ENCODE measurements around the gene FAM185A. TPM values are rescaled to one million over a fixed set of nuclear protein-coding genes. Genes with fewer than 3 reads are reported as not detected.

FAM185A gene
- total and polyA plus RNA-seq, 8 donors, result 5.3 to 35.0 (median 10.3) TPM

DNA sequence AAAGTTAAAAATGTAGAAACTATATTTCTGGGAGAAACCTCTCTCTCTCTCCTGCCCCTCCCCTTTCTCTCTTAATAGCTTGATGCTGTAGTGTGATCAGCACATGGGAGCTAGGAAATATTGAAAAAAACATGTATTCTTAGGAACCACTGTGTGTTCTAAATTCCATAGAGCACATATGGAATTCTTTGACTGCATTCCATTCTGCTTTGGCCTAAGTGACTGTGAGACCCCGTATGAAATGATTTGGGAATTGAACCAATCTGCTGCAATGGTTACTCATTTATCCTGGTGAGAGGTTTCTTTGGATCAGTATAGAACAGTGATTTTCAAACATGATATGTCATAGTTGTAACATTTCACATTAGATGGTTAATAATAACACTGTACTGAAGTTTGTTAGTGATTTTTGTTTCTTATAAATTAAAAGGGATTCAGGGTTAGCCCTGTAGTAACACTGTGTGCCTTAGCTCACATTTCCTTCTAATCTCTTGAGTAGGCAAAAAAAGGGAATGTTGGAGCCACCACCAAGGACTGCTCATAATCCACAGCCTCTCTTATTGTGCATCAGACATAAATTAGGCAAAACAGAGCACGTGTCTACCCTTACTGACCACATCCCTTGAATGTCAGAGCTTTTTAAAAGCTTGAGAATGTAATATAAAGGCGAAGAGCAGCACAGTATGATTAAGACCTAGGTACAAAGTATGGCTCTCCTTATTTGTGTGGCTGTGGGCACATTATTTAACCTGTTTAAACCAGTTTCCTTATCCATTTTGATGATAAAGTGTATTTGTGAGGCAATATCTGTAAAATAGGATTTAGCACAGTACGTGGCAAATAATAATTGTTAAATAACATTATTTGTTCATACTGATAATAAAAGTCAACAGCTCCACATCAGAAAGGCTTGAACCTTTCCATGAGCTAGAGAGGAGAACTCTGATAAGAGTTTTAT, 69.1 kb downstream of the FAM185A start:
- TF ChIP-seq, protein P1, sequence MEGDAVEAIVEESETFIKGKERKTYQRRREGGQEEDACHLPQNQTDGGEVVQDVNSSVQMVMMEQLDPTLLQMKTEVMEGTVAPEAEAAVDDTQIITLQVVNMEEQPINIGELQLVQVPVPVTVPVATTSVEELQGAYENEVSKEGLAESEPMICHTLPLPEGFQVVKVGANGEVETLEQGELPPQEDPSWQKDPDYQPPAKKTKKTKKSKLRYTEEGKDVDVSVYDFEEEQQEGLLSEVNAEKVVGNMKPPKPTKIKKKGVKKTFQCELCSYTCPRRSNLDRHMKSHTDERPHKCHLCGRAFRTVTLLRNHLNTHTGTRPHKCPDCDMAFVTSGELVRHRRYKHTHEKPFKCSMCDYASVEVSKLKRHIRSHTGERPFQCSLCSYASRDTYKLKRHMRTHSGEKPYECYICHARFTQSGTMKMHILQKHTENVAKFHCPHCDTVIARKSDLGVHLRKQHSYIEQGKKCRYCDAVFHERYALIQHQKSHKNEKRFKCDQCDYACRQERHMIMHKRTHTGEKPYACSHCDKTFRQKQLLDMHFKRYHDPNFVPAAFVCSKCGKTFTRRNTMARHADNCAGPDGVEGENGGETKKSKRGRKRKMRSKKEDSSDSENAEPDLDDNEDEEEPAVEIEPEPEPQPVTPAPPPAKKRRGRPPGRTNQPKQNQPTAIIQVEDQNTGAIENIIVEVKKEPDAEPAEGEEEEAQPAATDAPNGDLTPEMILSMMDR (IDR thresholded peaks at IDR 0.05), result no peak
- peak in 1 of 3 donors; percentile 64 for TF ChIP-seq POLR2AphosphoS5 (IDR thresholded peaks at IDR 0.05)
- TF ChIP-seq POLR2A (IDR thresholded peaks at IDR 0.05), result no peak
- no peak for TF ChIP-seq EP300 (IDR thresholded peaks at IDR 0.05)
- H3K27ac ChIP-seq, result peak overlapping the region; percentile 57 to 77 (median 65)
- DNase-seq, result peak in 1 of 2 donors; percentile 51
- H3K4me1 ChIP-seq, result peaks cover 3 to 53% (median 36%) of the 10 kb centered on the region in 4 donors
- WGBS, 5 donors, result 27 to 59% (median 35%) methylated on average over 4 of the region's 4 CpGs
- H3K9me3 ChIP-seq, result no peaks in the 10 kb centered on the region
- no peaks in the 10 kb centered on the region for H3K27me3 ChIP-seq
- intact Hi-C loops (cut with DNase I; ENCODE audit: low total_unique reads), result no loop called here
- no peak overlapping the region for H3K4me3 ChIP-seq
- peaks cover 0 to 16% (median 8%) of the 10 kb centered on the region in 4 donors for H3K36me3 ChIP-seq

DNA sequence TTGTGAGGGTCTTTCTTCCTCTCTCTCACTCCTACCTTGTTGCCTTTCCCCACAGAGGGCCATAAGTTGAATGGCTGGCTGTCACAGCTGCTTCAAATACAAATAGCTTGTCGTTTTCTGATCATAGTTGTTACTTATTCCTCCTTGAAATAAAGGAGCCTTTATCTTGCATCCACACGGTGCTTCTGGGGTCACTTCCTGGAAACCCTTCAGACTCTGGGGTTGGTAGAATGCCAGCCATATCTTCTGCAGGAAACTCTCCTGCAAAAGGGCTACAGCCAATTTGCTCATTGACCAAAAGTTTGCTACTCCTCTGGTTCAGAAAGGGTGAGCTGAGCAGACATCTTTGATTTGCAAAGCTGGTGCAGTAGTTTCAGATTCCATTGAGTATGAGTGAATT, 70.4 kb downstream of the FAM185A start:
- peak overlapping the region; percentile 30 to 88 (median 65) for H3K27ac ChIP-seq
- H3K36me3 ChIP-seq, result peaks cover 0 to 16% (median 8%) of the 10 kb centered on the region in 4 donors
- H3K9me3 ChIP-seq, result no peaks in the 10 kb centered on the region
- no peak overlapping the region for H3K4me3 ChIP-seq
- WGBS, 5 donors, result 16 to 36% (median 21%) methylated on average over 2 of the region's 2 CpGs
- H3K27me3 ChIP-seq, result no peaks in the 10 kb centered on the region
- no peak for DNase-seq
- intact Hi-C loops (cut with DNase I; ENCODE audit: low total_unique reads), result no loop called here
- peaks cover 3 to 45% (median 25%) of the 10 kb centered on the region in 4 donors for H3K4me1 ChIP-seq
- peak in 1 of 3 donors; percentile 16 for TF ChIP-seq POLR2AphosphoS5 (IDR thresholded peaks at IDR 0.05)
- TF ChIP-seq, protein P1 (IDR thresholded peaks at IDR 0.05), result no peak

DNA sequence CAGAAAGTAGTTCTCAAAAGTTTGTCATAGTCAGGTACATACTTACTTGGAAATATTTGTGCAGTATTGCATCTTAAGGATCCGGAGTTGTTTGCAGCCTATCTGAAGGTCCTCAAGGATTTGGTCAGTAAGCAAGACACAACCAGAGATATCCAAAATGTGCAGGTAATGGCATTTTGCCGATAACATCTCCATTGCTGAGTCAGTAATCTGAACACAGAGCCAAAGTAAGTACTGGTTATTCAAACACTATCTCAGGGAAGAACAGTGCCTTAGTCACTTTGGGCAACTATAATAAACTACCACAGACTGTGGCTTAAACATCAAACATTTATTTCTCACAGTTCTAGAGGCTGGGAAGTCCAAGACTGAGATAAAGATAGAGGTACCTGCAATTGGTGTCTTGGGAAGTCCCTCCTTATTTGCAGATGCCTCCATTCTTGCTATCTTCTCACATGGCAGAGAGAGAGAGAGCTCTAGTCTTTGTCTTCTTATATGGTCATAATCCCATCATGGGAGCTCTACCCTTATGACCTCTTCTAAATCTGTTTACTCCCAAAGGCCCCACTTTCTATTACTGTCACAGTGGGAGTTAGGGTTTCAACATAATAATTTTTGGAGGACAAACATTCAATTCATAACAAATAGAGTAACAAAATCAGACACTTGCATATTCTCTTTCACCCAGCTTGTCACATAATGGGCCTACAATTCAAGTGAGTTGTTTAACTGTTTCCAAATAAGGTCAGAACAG, 73.4 kb downstream of the FAM185A start:
- H3K4me3 ChIP-seq, result no peak overlapping the region
- TF ChIP-seq POLR2AphosphoS5 (IDR thresholded peaks at IDR 0.05) (no peak), EP300 (IDR thresholded peaks at IDR 0.05) (no peak), POLR2A (IDR thresholded peaks at IDR 0.05) (no peak)
- TF ChIP-seq, protein P1 (IDR thresholded peaks at IDR 0.05), result no peak
- H3K9me3 ChIP-seq, result no peaks in the 10 kb centered on the region
- 52 to 95% (median 70%) methylated on average over 2 of the region's 2 CpGs for WGBS, 5 donors
- no peak overlapping the region for H3K27ac ChIP-seq
- intact Hi-C loops (cut with DNase I; ENCODE audit: low total_unique reads), result no loop called here
- DNase-seq, result no peak
- H3K27me3 ChIP-seq, result no peaks in the 10 kb centered on the region
- H3K4me1 ChIP-seq, result peaks cover 3 to 22% (median 15%) of the 10 kb centered on the region in 4 donors
- H3K36me3 ChIP-seq, result peaks cover 0 to 21% (median 10%) of the 10 kb centered on the region in 4 donors

DNA sequence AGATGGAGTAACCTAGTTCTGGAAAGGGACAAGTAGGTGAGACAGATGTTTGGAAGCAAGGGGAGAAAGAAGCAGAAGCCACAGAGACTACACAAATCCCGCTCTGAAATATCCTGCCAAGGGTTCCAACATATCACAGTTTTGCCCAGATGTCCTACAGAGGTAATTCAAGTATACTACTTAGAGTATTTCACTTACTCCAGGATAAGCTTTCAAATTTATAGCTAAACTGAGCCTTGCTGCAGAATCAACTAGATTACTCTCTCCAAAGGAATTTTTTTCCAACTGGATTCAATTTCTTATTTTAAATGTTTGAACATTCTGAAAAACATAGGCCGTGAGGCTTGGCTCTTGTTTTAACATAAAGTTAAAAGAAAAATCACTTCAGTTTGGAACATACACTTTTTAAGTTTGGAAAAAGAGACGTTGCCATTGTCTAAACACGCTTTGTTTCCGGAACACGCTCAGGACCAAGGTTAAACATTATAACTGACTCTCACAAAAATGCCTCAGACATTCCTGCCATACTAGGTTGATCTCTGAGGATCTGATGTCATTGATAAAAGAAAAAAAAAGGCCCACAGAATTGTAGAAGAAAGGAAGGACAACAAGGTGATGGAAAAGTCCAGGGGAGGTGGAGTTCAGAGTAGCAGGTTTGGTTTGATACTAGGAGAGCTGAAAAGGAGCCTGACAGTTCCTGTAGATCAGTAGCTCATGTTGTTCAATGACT, 74.8 kb downstream of the FAM185A start:
- TF ChIP-seq, protein P1 (IDR thresholded peaks at IDR 0.05), result no peak
- no peak for TF ChIP-seq POLR2A (IDR thresholded peaks at IDR 0.05)
- Histone ChIP-seq H3K27me3 (no peaks in the 10 kb centered on the region), H3K36me3 (peaks cover 0 to 32% (median 13%) of the 10 kb centered on the region in 4 donors), H3K27ac (no peak overlapping the region), H3K4me1 (peaks cover 3 to 15% (median 11%) of the 10 kb centered on the region in 4 donors), H3K4me3 (no peak overlapping the region), H3K9me3 (no peaks in the 10 kb centered on the region)
- intact Hi-C loops (cut with DNase I; ENCODE audit: low total_unique reads), result no loop called here
- 63 to 92% (median 90%) methylated on average over 6 of the region's 6 CpGs for WGBS, 5 donors
- no peak for DNase-seq

Data from stomach (tissue), 9 donors.